GM12878 (cell line): ENCODE measurements around the gene GFI1. TPM values are rescaled to one million over a fixed set of nuclear protein-coding genes. Genes with fewer than 3 reads are reported as not detected.

ENCODE experiments used
- ATAC-seq: fragments of 200-7000 bp; cut with Tn5 transposase; 3 replicates; pipeline ENCODE4 v1.9.1; 2020; ENCODE audit warnings: mild to moderate bottlenecking, moderate library complexity
- BruUV-seq: library from RNA; stranded (reverse); fragments of 400-500 nt; replicated peaks from 2 replicates; lab custom pipeline; 2021; lab: Mats Ljungman, UMichigan
- CTCF ChIA-PET: fragments of 300-600 bp; sonication (Branson Sonifier 250); formaldehyde crosslinking; extraction: SDS; loops from one replicate; lab custom pipeline; 2021; ENCODE audit warnings: inconsistent platforms; lab: Yijun Ruan, JAX
- POLR2A ChIA-PET: fragments of 350-600 bp; formaldehyde crosslinking; extraction: SDS; loops from one replicate; lab custom pipeline; 2021; ENCODE audit warnings: inconsistent platforms; lab: Charles Lee
- RAD21 ChIA-PET: fragments of 300-600 bp; sonication (Branson Sonifier 250); formaldehyde crosslinking; loops from one replicate; lab custom pipeline; 2023; ENCODE audit warnings: antibody characterized with exemption; ENCODE audit not compliant: unreplicated experiment; lab: Charles Lee
- SMC1A ChIA-PET: fragments of 300-600 bp; sonication (Branson Sonifier 250); formaldehyde crosslinking; loops from one replicate; lab custom pipeline; 2023; ENCODE audit not compliant: unreplicated experiment, uncharacterized antibody; lab: Charles Lee
- DNase-seq: peaks from one replicate; pipeline ENCODE4 v3.0.0-alpha.2; 2011; ENCODE audit warnings: low read depth, low spot score
- FAIRE-seq: peaks from 3 replicates; lab custom pipeline; 2011; peaks lifted over from hg19 to GRCh38; lab: Jason Lieb, UNC
- H2AFZ ChIP-seq: 2 replicates; pipeline ENCODE4 v1.6.0; 2011; ENCODE audit warnings: low read depth, low read length, control low read depth; ENCODE audit not compliant: control insufficient read depth
- H3K27ac ChIP-seq: 2 replicates; pipeline ENCODE4 v1.5.1; 2011; ENCODE audit warnings: control low read depth; ENCODE audit not compliant: control insufficient read depth, insufficient read depth
- H3K27me3 ChIP-seq, 2 experiments: replicated peaks in 1 of 2; 2 replicates each; pipeline versions ENCODE4 v1.6.0 to v1.6.1; 2011; ENCODE audit warnings: low read length in 1 of 2; ENCODE audit not compliant: control insufficient read depth in 2 of 2, insufficient read depth in 2 of 2
- H3K36me3 ChIP-seq, 2 experiments: 2 replicates each; pipeline ENCODE4 v1.5.1; 2011; ENCODE audit warnings: low read length in 1 of 2; ENCODE audit not compliant: control insufficient read depth in 2 of 2, insufficient read depth in 2 of 2
- H3K4me1 ChIP-seq: 2 replicates; pipeline ENCODE4 v1.6.1; 2011; ENCODE audit warnings: mild to moderate bottlenecking, low read length, moderate library complexity, mixed read lengths; ENCODE audit not compliant: control insufficient read depth, insufficient read depth
- H3K4me2 ChIP-seq: 2 replicates; pipeline ENCODE4 v1.6.0; 2011; ENCODE audit warnings: control low read depth; ENCODE audit not compliant: control insufficient read depth, insufficient read depth
- H3K4me3 ChIP-seq: fragments of 200-600 bp; sonication (generic); 2 replicates; pipeline ENCODE4 v1.5.1; 2016
- H3K79me2 ChIP-seq: 2 replicates; pipeline ENCODE4 v1.6.0; 2011; ENCODE audit warnings: low read length; ENCODE audit not compliant: control insufficient read depth, insufficient read depth
- H3K9ac ChIP-seq: 2 replicates; pipeline ENCODE4 v1.8.0; 2011; ENCODE audit warnings: low read length, control low read depth, mixed read lengths; ENCODE audit not compliant: control insufficient read depth, insufficient read depth
- H3K9me3 ChIP-seq: replicated peaks from 3 replicates; pipeline ENCODE4 v1.5.1; 2011; ENCODE audit warnings: mild to moderate bottlenecking, low read length; ENCODE audit not compliant: control insufficient read depth, insufficient read depth
- H4K20me1 ChIP-seq: 2 replicates; pipeline ENCODE4 v1.6.0; 2011; ENCODE audit not compliant: control insufficient read depth, insufficient read depth
- BHLHE40 ChIP-seq, 2 experiments: fragments of 450-650 bp in 1 of 2; IDR thresholded peaks; 2 replicates each; pipeline ENCODE4 v1.6.1; 2011 to 2017; ENCODE audit warnings: low read depth in 2 of 2, borderline replicate concordance in 1 of 2, improper control_type of control experiment in 1 of 2, low read length in 1 of 2, mild to moderate bottlenecking in 1 of 2
- BMI1 ChIP-seq: fragments of 450-650 bp; IDR thresholded peaks from 2 replicates; pipeline ENCODE4 v1.6.1; 2016; ENCODE audit warnings: mild to moderate bottlenecking, moderate library complexity, borderline replicate concordance
- MTA3 ChIP-seq: IDR thresholded peaks from 2 replicates; pipeline ENCODE4 v1.6.1; 2012; ENCODE audit warnings: low read length, inconsistent platforms, borderline replicate concordance
- SIN3A ChIP-seq: IDR thresholded peaks from 2 replicates; pipeline ENCODE4 v1.6.1; 2012; ENCODE audit warnings: low read depth, low read length, improper control_type of control experiment
- SMAD1 ChIP-seq: fragments of 450-650 bp; IDR thresholded peaks from 2 replicates; pipeline ENCODE4 v1.6.1; 2018; ENCODE audit warnings: mild to moderate bottlenecking, low read depth; ENCODE audit not compliant: partially characterized antibody
- SPI1 ChIP-seq: IDR thresholded peaks from 2 replicates; pipeline ENCODE4 v1.6.1; 2011; ENCODE audit warnings: low read depth, mild to moderate bottlenecking, low read length, moderate library complexity, borderline replicate concordance; ENCODE audit not compliant: insufficient read depth
- YBX1 ChIP-seq: fragments of 450-650 bp; IDR thresholded peaks from 2 replicates; pipeline ENCODE4 v1.6.1; 2016; ENCODE audit warnings: antibody characterized with exemption
- WGBS: methylation state at CpG from one replicate; pipeline ENCODE4 v1.1.6; 2016; ENCODE audit warnings: low lambda C conversion rate; ENCODE audit not compliant: insufficient replicate concordance, insufficient coverage; ENCODE audit errors: missing lambda C conversion rate; 5-methylcytosine and 5-hydroxymethylcytosine counted together
- in situ Hi-C: fragments of 300-500 bp; cut with MboI; formaldehyde crosslinking; loops from 9 replicates; pipeline ENCODE4 v1.14.3; 2018; ENCODE audit warnings: mixed read lengths
- intact Hi-C: fragments of 100-400 bp; cut with micrococcal nuclease; formaldehyde crosslinking; loops from one replicate; pipeline ENCODE4 v1.14.2; 2022; ENCODE audit not compliant: unreplicated experiment
- polyA plus RNA-seq, 11 experiments: library from polyadenylated mRNA; depleted of rRNA in 4 of 11; unstranded in 6 of 11; stranded (reverse) in 5 of 11; fragments of >200 nt; fragmentation: Nextera tagmentation in 4 of 11; fragmentation: Illumina TruSeq in 1 of 11; extraction: Ambion mirVana in 4 of 11; extraction: Trizol in 1 of 11; gene quantifications; 1 replicate in 1 of 11; 2 replicates in 10 of 11; pipeline versions ENCODE4 v1.2.1 to v1.2.3, GENCODE V29; 2011 to 2016; ENCODE audit warnings: inconsistent platforms in 2 of 11, missing spikeins in 2 of 11, low read depth in 1 of 11
- total RNA-seq, 4 experiments: library from RNA; depleted of rRNA in 3 of 4; stranded (reverse); fragments of >200 nt in 3 of 4; fragmentation: Illumina TruSeq in 1 of 4; extraction: Trizol in 1 of 4; gene quantifications; 2 replicates each; pipeline versions ENCODE4 v1.2.1 to v1.2.3, GENCODE V29; 2013 to 2021
- TF ChIP-seq, protein P1 (sequence below): fragments of 450-650 bp; formaldehyde crosslinking; IDR thresholded peaks from 2 replicates; pipeline ENCODE4 v1.4.0; 2022; ENCODE audit warnings: mild to moderate bottlenecking, moderate library complexity

The GFI1 gene
- total and polyA plus RNA-seq, 10 of the 15 experiments (the other 5 are each of a cell fraction or from before 2014, with no cell fraction given): 1.8 to 18.3 (median 7.4) TPM

DNA sequence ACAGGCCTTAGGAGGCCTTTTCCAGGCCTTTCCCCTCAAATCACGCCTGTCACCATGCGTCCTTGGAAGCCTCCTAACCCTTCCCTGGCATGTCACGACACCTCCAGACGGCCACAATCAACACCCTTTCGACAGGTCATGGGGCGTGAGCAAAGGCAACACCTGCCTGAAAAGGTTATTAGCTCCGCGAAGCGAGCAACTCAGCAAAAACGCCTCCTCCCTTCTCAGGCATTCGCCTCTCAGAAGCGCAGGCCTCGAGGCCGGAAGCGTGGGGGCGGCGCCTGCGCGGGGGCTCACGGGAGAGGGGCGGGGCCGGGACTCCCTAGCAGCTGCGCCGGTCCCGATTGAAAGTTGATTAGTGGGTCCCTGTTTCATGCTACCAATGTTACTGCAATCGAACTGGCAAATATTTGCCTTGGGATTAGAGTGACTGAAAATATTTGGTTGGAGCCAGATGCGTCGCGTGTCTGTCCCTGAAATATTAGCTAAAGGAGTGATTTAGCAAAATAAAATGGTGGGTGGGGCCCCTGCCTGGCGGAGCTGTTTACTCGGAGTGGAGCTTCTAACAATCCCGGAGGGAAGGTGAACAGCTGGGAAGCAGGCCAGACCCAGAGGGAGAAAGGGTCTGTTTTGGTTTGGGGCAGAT lies 44.9 kb downstream of the GFI1 start:
- CTCF ChIA-PET: interaction anchor here (0.8 to 2.1 kb wide), 2 partner anchors 18 to 131 kb away, joined by 3 to 5 read pairs; no protein-coding TSS in a partner anchor
- SMC1A ChIA-PET: interaction anchor here (0.7 to 1.0 kb wide), 5 partner anchors 13 to 132 kb away, joined by 3 to 4 read pairs (median 3); no protein-coding TSS in a partner anchor
- no peaks in the 10 kb centered on the region for H3K36me3 ChIP-seq
- H4K20me1 ChIP-seq: no peaks in the 10 kb centered on the region
- ATAC-seq: no peak
- no TSS peak for BruUV-seq
- no peak for FAIRE-seq
- RAD21 ChIA-PET: interaction anchor here (0.8 kb wide), 1 partner anchor 36 kb away, joined by 3 read pairs; no protein-coding TSS in a partner anchor
- POLR2A ChIA-PET: no interaction called here
- H2AFZ ChIP-seq: no peak overlapping the region
- no peak overlapping the region for H3K4me3 ChIP-seq
- in situ Hi-C loops (no loop called here), intact Hi-C loops (no loop called here)
- H3K79me2 ChIP-seq: no peaks in the 10 kb centered on the region
- H3K4me2 ChIP-seq: no peak overlapping the region
- no peak overlapping the region for H3K27ac ChIP-seq
- no peak for TF ChIP-seq SPI1
- TF ChIP-seq YBX1: no peak
- no peak for TF ChIP-seq BHLHE40 (IDR thresholded peaks at IDR 0.05; ENCODE audit: borderline replicate concordance in 1 of 2, low read depth in 2 of 2, low read length in 1 of 2)
- no peak for TF ChIP-seq MTA3
- TF ChIP-seq BMI1: no peak
- TF ChIP-seq SMAD1: no peak
- TF ChIP-seq SIN3A: no peak
- TF ChIP-seq, protein P1, sequence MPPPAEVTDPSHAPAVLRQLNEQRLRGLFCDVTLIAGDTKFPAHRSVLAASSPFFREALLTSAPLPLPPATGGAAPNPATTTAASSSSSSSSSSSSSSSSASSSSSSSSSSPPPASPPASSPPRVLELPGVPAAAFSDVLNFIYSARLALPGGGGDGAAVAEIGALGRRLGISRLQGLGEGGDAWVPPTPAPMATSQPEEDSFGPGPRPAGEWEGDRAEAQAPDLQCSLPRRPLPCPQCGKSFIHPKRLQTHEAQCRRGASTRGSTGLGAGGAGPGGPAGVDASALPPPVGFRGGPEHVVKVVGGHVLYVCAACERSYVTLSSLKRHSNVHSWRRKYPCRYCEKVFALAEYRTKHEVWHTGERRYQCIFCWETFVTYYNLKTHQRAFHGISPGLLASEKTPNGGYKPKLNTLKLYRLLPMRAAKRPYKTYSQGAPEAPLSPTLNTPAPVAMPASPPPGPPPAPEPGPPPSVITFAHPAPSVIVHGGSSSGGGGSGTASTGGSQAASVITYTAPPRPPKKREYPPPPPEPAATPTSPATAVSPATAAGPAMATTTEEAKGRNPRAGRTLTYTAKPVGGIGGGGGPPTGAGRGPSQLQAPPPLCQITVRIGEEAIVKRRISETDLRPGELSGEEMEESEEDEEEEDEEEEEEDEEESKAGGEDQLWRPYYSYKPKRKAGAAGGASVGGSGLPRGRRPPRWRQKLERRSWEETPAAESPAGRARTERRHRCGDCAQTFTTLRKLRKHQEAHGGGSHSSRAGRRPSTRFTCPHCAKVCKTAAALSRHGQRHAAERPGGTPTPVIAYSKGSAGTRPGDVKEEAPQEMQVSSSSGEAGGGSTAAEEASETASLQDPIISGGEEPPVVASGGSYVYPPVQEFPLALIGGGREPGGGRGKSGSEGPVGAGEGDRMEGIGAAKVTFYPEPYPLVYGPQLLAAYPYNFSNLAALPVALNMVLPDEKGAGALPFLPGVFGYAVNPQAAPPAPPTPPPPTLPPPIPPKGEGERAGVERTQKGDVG: no peak
- no peaks in the 10 kb centered on the region for H3K4me1 ChIP-seq
- no peaks in the 10 kb centered on the region for H3K27me3 ChIP-seq
- no peak for DNase-seq
- WGBS: 80% methylated on average over 32 of the region's 32 CpGs
- H3K9ac ChIP-seq: no peak overlapping the region
- H3K9me3 ChIP-seq: no peaks in the 10 kb centered on the region
